ENCODE results near the gene ADAD1.
"Not testable (repeated sequence)": the region's sequence is repeated elsewhere in the genome, so short reads cannot be mapped to it uniquely, and the experiment has no call there.

ADAD1 gene

GRCh38 chr4:122346036-122346435 lies 32.8 kb upstream of the ADAD1 start:
- Histone ChIP-seq H3K27me3 (ENCODE audit: control insufficient read depth, insufficient read depth, low read length) (no peaks in the 10 kb centered on the region), H3K4me1 (no peaks in the 10 kb centered on the region), H3K4me2 (ENCODE audit: low read length) (no peak overlapping the region)

GRCh38 chr4:122346503-122346902 lies 32.3 kb upstream of the ADAD1 start:
- Histone ChIP-seq H3K4me1 (no peaks in the 10 kb centered on the region), H2AFZ (no peak overlapping the region), H3K4me3 (ENCODE audit: low read depth, low read length) (no peak overlapping the region), H3K9me3 (ENCODE audit: control insufficient read depth, low read length) (no peaks in the 10 kb centered on the region), H3K36me3 (ENCODE audit: control insufficient read depth, insufficient read depth, low read length) (no peaks in the 10 kb centered on the region), H3K9ac (no peak overlapping the region), H3K27ac (no peak overlapping the region), H3K27me3 (ENCODE audit: control insufficient read depth, insufficient read depth, low read length) (no peaks in the 10 kb centered on the region), H3K79me2 (no peaks in the 10 kb centered on the region), H3K4me2 (ENCODE audit: low read length) (no peak overlapping the region)
- no peak for TF ChIP-seq CTCF (IDR thresholded peaks at IDR 0.05)

More at GRCh38 chr4:122346036-122346435, 32.8 kb upstream of the ADAD1 start:
- H3K79me2 ChIP-seq = no peaks in the 10 kb centered on the region
- no peaks in the 10 kb centered on the region for H3K9me3 ChIP-seq (ENCODE audit: control insufficient read depth, low read length)
- no peak for TF ChIP-seq CTCF (IDR thresholded peaks at IDR 0.05)
- H3K36me3 ChIP-seq (ENCODE audit: control insufficient read depth, insufficient read depth, low read length) = no peaks in the 10 kb centered on the region
- no peak overlapping the region for H3K9ac ChIP-seq
- no peak overlapping the region for H2AFZ ChIP-seq
- no peak overlapping the region for H3K4me3 ChIP-seq (ENCODE audit: low read depth, low read length)
- no peak overlapping the region for H3K27ac ChIP-seq

- H3K4me3 ChIP-seq (ENCODE audit: low read depth, low read length) = no peak overlapping the region
- H3K79me2 ChIP-seq = no peaks in the 10 kb centered on the region
- no peaks in the 10 kb centered on the region for H3K4me1 ChIP-seq
- no peak overlapping the region for H3K9ac ChIP-seq
- no peaks in the 10 kb centered on the region for H3K9me3 ChIP-seq (ENCODE audit: control insufficient read depth, low read length)
- H3K36me3 ChIP-seq (ENCODE audit: control insufficient read depth, insufficient read depth, low read length) = no peaks in the 10 kb centered on the region
- H3K4me2 ChIP-seq (ENCODE audit: low read length) = no peak overlapping the region
- no peak overlapping the region for H3K27ac ChIP-seq
- H2AFZ ChIP-seq = no peak overlapping the region
- H3K27me3 ChIP-seq (ENCODE audit: control insufficient read depth, insufficient read depth, low read length) = no peaks in the 10 kb centered on the region
- no peak for TF ChIP-seq CTCF (IDR thresholded peaks at IDR 0.05)
These were observed 22.4 kb upstream of the ADAD1 start for GRCh38 chr4:122356317-122356808.

GRCh38 chr4:122360754-122361153 lies 18.1 kb upstream of the ADAD1 start:
- TF ChIP-seq CTCF (IDR thresholded peaks at IDR 0.05) = no peak
- no peak overlapping the region for H2AFZ ChIP-seq
- H3K27me3 ChIP-seq (ENCODE audit: control insufficient read depth, insufficient read depth, low read length) = no peaks in the 10 kb centered on the region
- H3K79me2 ChIP-seq = no peaks in the 10 kb centered on the region
- no peak overlapping the region for H3K4me3 ChIP-seq (ENCODE audit: low read depth, low read length)
- H3K4me2 ChIP-seq (ENCODE audit: low read length) = no peak overlapping the region
- no peaks in the 10 kb centered on the region for H3K9me3 ChIP-seq (ENCODE audit: control insufficient read depth, low read length)
- H3K4me1 ChIP-seq = no peaks in the 10 kb centered on the region
- no peaks in the 10 kb centered on the region for H3K36me3 ChIP-seq (ENCODE audit: control insufficient read depth, insufficient read depth, low read length)
- no peak overlapping the region for H3K9ac ChIP-seq
- H3K27ac ChIP-seq = no peak overlapping the region

- no peak overlapping the region for H3K27ac ChIP-seq
- no peak for TF ChIP-seq CTCF (IDR thresholded peaks at IDR 0.05)
- no peaks in the 10 kb centered on the region for H3K9me3 ChIP-seq (ENCODE audit: control insufficient read depth, low read length)
These were observed 14.0 kb upstream of the ADAD1 start for GRCh38 chr4:122364700-122365404.

GRCh38 chr4:122368786-122369185 lies 10.0 kb upstream of the ADAD1 start:
- not testable (repeated sequence) for H2AFZ ChIP-seq; H3K4me2 ChIP-seq (ENCODE audit: low read length); H3K27me3 ChIP-seq (ENCODE audit: control insufficient read depth, insufficient read depth, low read length); H3K79me2 ChIP-seq; H3K4me3 ChIP-seq (ENCODE audit: low read depth, low read length); H3K36me3 ChIP-seq (ENCODE audit: control insufficient read depth, insufficient read depth, low read length); H3K4me1 ChIP-seq; H3K9ac ChIP-seq; H3K27ac ChIP-seq; H3K9me3 ChIP-seq (ENCODE audit: control insufficient read depth, low read length)

More at GRCh38 chr4:122364700-122365404, 14.0 kb upstream of the ADAD1 start:
- no peak overlapping the region for H3K9ac ChIP-seq
- H3K36me3 ChIP-seq (ENCODE audit: control insufficient read depth, insufficient read depth, low read length) = no peaks in the 10 kb centered on the region
- no peaks in the 10 kb centered on the region for H3K27me3 ChIP-seq (ENCODE audit: control insufficient read depth, insufficient read depth, low read length)
- no peak overlapping the region for H2AFZ ChIP-seq
- H3K79me2 ChIP-seq = no peaks in the 10 kb centered on the region
- H3K4me1 ChIP-seq = no peaks in the 10 kb centered on the region
- H3K4me2 ChIP-seq (ENCODE audit: low read length) = no peak overlapping the region
- no peak overlapping the region for H3K4me3 ChIP-seq (ENCODE audit: low read depth, low read length)
